ENCODE results near the gene LRRC37B. TPM values are rescaled to one million over a fixed set of nuclear protein-coding genes. Genes with fewer than 3 reads are reported as not detected.

The LRRC37B gene
- total RNA-seq, 2 donors from 2014 or later, result 18.3 to 27.9 TPM

Other genes with a start within 250 kb of the LRRC37B start
- 10 to 100 TPM; 33.9 to 41.3 TPM for gene COPRS, start 148.1 kb upstream of the LRRC37B start, total RNA-seq
- gene UTP6, start 105.7 kb upstream of the LRRC37B start, total RNA-seq, result 100 to 1,000 TPM in 1 of 2 donors, 10 to 100 TPM in 1; 97.6 to 107 TPM
- gene SUZ12, start 70.4 kb upstream of the LRRC37B start, total RNA-seq, result 10 to 100 TPM; 49.5 to 65.9 TPM
- 10 to 100 TPM; 24.3 to 25.9 TPM for gene RHOT1, start 135.1 kb downstream of the LRRC37B start, total RNA-seq

All from activated naive CD4-positive, alpha-beta T cell treated with anti-CD3 and anti-CD28 coated beads, Interleukin-2, amount 50 U/mL, for 72 hours (primary cell).